Progenitor cell of endocrine pancreas (in vitro differentiated cells): Measurements from ENCODE around the gene MEX3C. TPM values are rescaled to one million over a fixed set of nuclear protein-coding genes. Genes with fewer than 3 reads are reported as not detected.
A peak's percentile ranks its signal among the peaks of the same experiment; 100 is the strongest.

Experiments
- DNase-seq: peaks from one replicate; pipeline ENCODE4 v3.0.0; 2021; ENCODE audit warnings: low spot score; ENCODE audit not compliant: unreplicated experiment
- H3K27ac Mint-ChIP-seq: 2 replicates; pipeline ENCODE4 v1.8.0; 2021; ENCODE audit warnings: mild to moderate bottlenecking, moderate library complexity, mixed read lengths
- H3K27me3 Mint-ChIP-seq: 2 replicates; pipeline ENCODE4 v1.8.0; 2021; ENCODE audit warnings: mixed read lengths
- H3K36me3 Mint-ChIP-seq: 2 replicates; pipeline ENCODE4 v1.8.0; 2022; ENCODE audit warnings: mixed read lengths; ENCODE audit not compliant: insufficient read depth
- H3K4me1 Mint-ChIP-seq: 2 replicates; pipeline ENCODE4 v1.8.0; 2021; ENCODE audit warnings: low read depth, mixed read lengths
- H3K4me3 Mint-ChIP-seq: 2 replicates; pipeline ENCODE4 v1.8.0; 2021; ENCODE audit warnings: low read depth, mild to moderate bottlenecking, moderate library complexity, mixed read lengths
- H3K9me3 Mint-ChIP-seq: 2 replicates; pipeline ENCODE4 v1.8.0; 2021; ENCODE audit warnings: low read depth, mixed read lengths
- CTCF ChIP-seq: fragments of 200-600 bp; sonication (generic); IDR thresholded peaks from one replicate; pipeline ENCODE4 v1.5.0; 2021; ENCODE audit warnings: antibody characterized with exemption, mild to moderate bottlenecking; ENCODE audit not compliant: unreplicated experiment
- total RNA-seq: library from RNA; stranded (reverse); gene quantifications from 2 replicates; pipeline ENCODE4 v1.2.1, GENCODE V29; 2021

Gene MEX3C
- total RNA-seq, 1 donor from 2014 or later, result 86.2 TPM

- no peak for DNase-seq
- TF ChIP-seq CTCF, result no peak
- no peak overlapping the region for H3K27ac Mint-ChIP-seq
- H3K27me3 Mint-ChIP-seq, result no peaks in the 10 kb centered on the region
- H3K9me3 Mint-ChIP-seq, result no peaks in the 10 kb centered on the region
- H3K4me1 Mint-ChIP-seq, result peaks cover 31% of the 10 kb centered on the region
- H3K36me3 Mint-ChIP-seq, result peaks cover 14% of the 10 kb centered on the region
- no peak overlapping the region for H3K4me3 Mint-ChIP-seq
Measured at GRCh38 chr18:51182824-51183223, 14.7 kb downstream of the MEX3C start.

GRCh38 chr18:51171625-51172259 lies 25.7 kb downstream of the MEX3C start:
- Mint-ChIP-seq H3K27me3 (no peaks in the 10 kb centered on the region), H3K27ac (no peak overlapping the region), H3K4me3 (no peak overlapping the region), H3K36me3 (peaks cover 18% of the 10 kb centered on the region), H3K4me1 (no peaks in the 10 kb centered on the region), H3K9me3 (no peaks in the 10 kb centered on the region)
- no peak for TF ChIP-seq CTCF
- DNase-seq, result no peak

- no peaks in the 10 kb centered on the region for H3K9me3 Mint-ChIP-seq
- H3K36me3 Mint-ChIP-seq, result peaks cover 13% of the 10 kb centered on the region
- no peak for TF ChIP-seq CTCF
- H3K27me3 Mint-ChIP-seq, result no peaks in the 10 kb centered on the region
- H3K27ac Mint-ChIP-seq, result no peak overlapping the region
- H3K4me3 Mint-ChIP-seq, result no peak overlapping the region
- H3K4me1 Mint-ChIP-seq, result no peaks in the 10 kb centered on the region
- no peak for DNase-seq
Measured at GRCh38 chr18:51171223-51171622, 26.3 kb downstream of the MEX3C start.

GRCh38 chr18:51170664-51171063 lies 26.8 kb downstream of the MEX3C start:
- H3K36me3 Mint-ChIP-seq, result peaks cover 12% of the 10 kb centered on the region
- no peak for DNase-seq
- H3K27me3 Mint-ChIP-seq, result no peaks in the 10 kb centered on the region
- peak overlapping the region; percentile 40 for H3K27ac Mint-ChIP-seq
- no peak overlapping the region for H3K4me3 Mint-ChIP-seq
- no peaks in the 10 kb centered on the region for H3K9me3 Mint-ChIP-seq
- TF ChIP-seq CTCF, result no peak
- no peaks in the 10 kb centered on the region for H3K4me1 Mint-ChIP-seq

- H3K36me3 Mint-ChIP-seq, result peaks cover 8% of the 10 kb centered on the region
- H3K27ac Mint-ChIP-seq, result no peak overlapping the region
- H3K9me3 Mint-ChIP-seq, result no peaks in the 10 kb centered on the region
- TF ChIP-seq CTCF, result no peak
- H3K4me3 Mint-ChIP-seq, result no peak overlapping the region
- no peak for DNase-seq
- H3K27me3 Mint-ChIP-seq, result no peaks in the 10 kb centered on the region
- no peaks in the 10 kb centered on the region for H3K4me1 Mint-ChIP-seq
Measured at GRCh38 chr18:51169731-51170130, 27.8 kb downstream of the MEX3C start.
